ENCODE data around the gene METTL16. TPM values are rescaled to one million over a fixed set of nuclear protein-coding genes. Genes with fewer than 3 reads are reported as not detected.

The METTL16 gene
- total RNA-seq, 2 experiments from 2014 or later: 19.7 to 21.3 TPM

- Mint-ChIP-seq H3K27ac (no peak overlapping the region), H3K36me3 (ENCODE audit: low read depth) (peaks cover 16% of the 10 kb centered on the region), H3K4me3 (no peak overlapping the region), H3K4me1 (peaks cover 35% of the 10 kb centered on the region), H3K9me3 (no peaks in the 10 kb centered on the region), H3K27me3 (no peaks in the 10 kb centered on the region)
- ChIA-PET CTCF (interaction anchor here (0.6 to 1.9 kb wide), 2 partner anchors 29 to 70 kb away, joined by 3 to 5 read pairs; no protein-coding TSS in a partner anchor), POLR2A (interaction anchor here (1.1 kb wide), 1 partner anchor 14 kb away, joined by 3 read pairs; no protein-coding TSS in a partner anchor)
- DNase-seq: no peak
Measured at GRCh38 chr17:2387086-2388019, 124.3 kb downstream of the METTL16 start.

- no peak overlapping the region for H3K27ac Mint-ChIP-seq
- peaks cover 8% of the 10 kb centered on the region for H3K36me3 Mint-ChIP-seq (ENCODE audit: low read depth)
- H3K4me3 Mint-ChIP-seq: no peak overlapping the region
- H3K4me1 Mint-ChIP-seq: peaks cover 27% of the 10 kb centered on the region
- CTCF ChIA-PET: interaction anchor here (1.9 kb wide), 1 partner anchor 30 kb away, joined by 5 read pairs; no protein-coding TSS in a partner anchor
- POLR2A ChIA-PET: interaction anchor here (1.1 kb wide), 1 partner anchor 15 kb away, joined by 3 read pairs; no protein-coding TSS in a partner anchor
- H3K9me3 Mint-ChIP-seq: no peaks in the 10 kb centered on the region
- DNase-seq: no peak
- no peaks in the 10 kb centered on the region for H3K27me3 Mint-ChIP-seq
Measured at GRCh38 chr17:2386400-2387085, 125.1 kb downstream of the METTL16 start.

DNA sequence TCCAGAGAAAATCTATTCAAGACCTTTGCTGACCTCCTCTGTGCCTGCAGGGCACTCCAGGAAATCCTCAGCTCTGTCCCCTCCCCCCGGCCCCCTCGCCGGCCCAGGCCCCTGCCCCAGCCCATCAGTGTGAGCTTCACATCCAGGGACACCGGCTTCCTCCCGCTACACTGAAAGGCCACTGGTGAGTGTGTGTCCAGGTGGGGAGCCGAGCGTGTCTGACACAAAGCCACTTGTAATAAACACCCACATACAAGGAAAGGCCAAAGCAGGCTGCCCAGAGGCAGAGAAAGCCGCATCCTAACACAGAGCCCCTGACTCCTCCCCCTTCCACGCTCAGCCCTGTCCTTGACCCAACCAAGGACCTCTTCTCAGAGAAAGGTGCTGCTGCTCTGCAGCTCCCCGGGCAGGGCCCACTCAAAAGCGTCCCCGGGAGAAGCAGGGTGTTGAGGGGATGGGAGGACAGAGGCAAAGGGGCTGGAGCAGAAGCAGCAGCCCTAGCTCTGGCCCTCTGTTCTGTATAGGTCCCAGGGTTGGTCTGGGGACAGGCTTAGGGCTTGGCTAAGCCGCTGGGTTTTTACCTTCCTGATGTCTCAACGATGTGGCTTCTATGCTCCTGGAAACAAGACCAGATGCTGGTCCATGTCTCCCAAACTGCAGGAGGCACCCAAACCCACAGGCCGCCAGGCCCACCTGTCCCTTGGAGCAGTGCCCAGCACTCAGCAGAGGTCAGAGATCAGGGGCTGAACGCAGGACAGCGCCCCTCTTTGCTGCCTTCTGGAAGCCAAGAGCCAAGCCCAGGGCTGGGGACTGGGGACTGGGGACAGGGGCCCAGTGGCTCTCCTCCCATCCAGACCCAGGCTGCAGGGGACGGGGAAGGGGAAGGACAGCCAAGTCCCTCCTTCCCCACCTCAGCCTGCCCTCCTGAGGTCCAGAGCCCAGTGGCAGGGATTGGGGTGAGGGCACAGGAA lies 126.2 kb downstream of the METTL16 start:
- peaks cover 6% of the 10 kb centered on the region for H3K36me3 Mint-ChIP-seq (ENCODE audit: low read depth)
- no peaks in the 10 kb centered on the region for H3K27me3 Mint-ChIP-seq
- no peak for DNase-seq
- no peak overlapping the region for H3K27ac Mint-ChIP-seq
- ChIA-PET CTCF (interaction anchor here (1.9 to 7.9 kb wide), 2 partner anchors 29 to 31 kb away, joined by 5 to 425 read pairs; no protein-coding TSS in a partner anchor), POLR2A (interaction anchor here (4.6 to 5.2 kb wide), 2 partner anchors 16 to 30 kb away, joined by 60 to 68 read pairs; partner anchors contain the start of gene MNT)
- no peak overlapping the region for H3K4me3 Mint-ChIP-seq
- H3K4me1 Mint-ChIP-seq: peaks cover 19% of the 10 kb centered on the region
- no peaks in the 10 kb centered on the region for H3K9me3 Mint-ChIP-seq

GRCh38 chr17:2384439-2385127 lies 127.1 kb downstream of the METTL16 start:
- POLR2A ChIA-PET: interaction anchor here (2.3 to 5.2 kb wide), 3 partner anchors 17 to 31 kb away, joined by 7 to 68 read pairs (median 60); partner anchors contain the start of gene MNT
- no peaks in the 10 kb centered on the region for H3K27me3 Mint-ChIP-seq
- H3K4me3 Mint-ChIP-seq: no peak overlapping the region
- peaks cover 11% of the 10 kb centered on the region for H3K4me1 Mint-ChIP-seq
- H3K36me3 Mint-ChIP-seq (ENCODE audit: low read depth): peaks cover 4% of the 10 kb centered on the region
- H3K9me3 Mint-ChIP-seq: no peaks in the 10 kb centered on the region
- no peak for DNase-seq
- CTCF ChIA-PET: interaction anchor here (1.1 to 7.9 kb wide), 3 partner anchors 21 to 290 kb away, joined by 3 to 425 read pairs (median 73); no protein-coding TSS in a partner anchor
- H3K27ac Mint-ChIP-seq: no peak overlapping the region

- ChIA-PET POLR2A (interaction anchor here (1.2 to 5.2 kb wide), 5 partner anchors 9 to 32 kb away, joined by 3 to 68 read pairs (median 51); partner anchors contain the start of gene MNT), CTCF (interaction anchor here (0.7 to 7.9 kb wide), 13 partner anchors 9 to 491 kb away, joined by 3 to 425 read pairs (median 8); partner anchors contain the start of gene TSR1)
- Mint-ChIP-seq H3K4me1 (peaks cover 4% of the 10 kb centered on the region), H3K27me3 (no peaks in the 10 kb centered on the region), H3K27ac (no peak overlapping the region), H3K9me3 (no peaks in the 10 kb centered on the region), H3K36me3 (ENCODE audit: low read depth) (peaks cover 4% of the 10 kb centered on the region), H3K4me3 (no peak overlapping the region)
- DNase-seq: no peak
Measured at GRCh38 chr17:2383628-2384167, 128.0 kb downstream of the METTL16 start.

DNA sequence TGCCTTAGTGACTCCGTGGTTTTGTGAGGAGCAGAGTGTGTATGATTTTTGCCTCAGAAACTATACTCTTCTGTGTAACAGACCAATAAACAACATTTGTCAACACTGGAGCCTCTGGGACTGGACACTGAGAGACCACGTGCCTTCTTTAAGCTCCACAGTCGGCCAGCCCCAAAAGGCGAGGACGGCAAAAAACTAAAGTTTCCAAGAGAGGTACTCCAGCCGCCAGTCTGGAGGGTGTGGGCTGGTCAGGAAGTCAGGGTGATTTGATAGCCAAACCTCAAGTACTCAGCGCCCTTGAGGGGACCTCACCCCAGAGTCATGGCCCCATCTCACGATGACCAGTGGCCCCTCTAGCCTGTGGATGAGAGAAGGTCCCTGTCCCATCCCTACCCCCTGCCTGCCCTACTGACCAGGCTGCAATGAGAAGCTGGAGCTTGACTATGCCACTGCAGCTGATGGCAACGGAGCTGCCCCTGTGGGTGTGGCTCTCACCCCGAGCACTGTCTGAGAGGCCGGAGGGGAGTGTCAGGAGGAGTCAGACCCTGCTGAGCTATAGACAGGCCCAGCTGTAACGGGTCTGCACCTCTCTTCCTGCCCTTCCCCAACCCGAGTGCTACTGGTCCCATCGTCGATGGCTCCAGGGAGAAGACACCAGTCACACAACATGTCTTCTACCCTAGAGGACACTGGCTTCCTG lies 130.6 kb downstream of the METTL16 start:
- H3K4me1 Mint-ChIP-seq: no peaks in the 10 kb centered on the region
- no peak overlapping the region for H3K27ac Mint-ChIP-seq
- ChIA-PET CTCF (interaction anchor here (0.6 to 7.9 kb wide), 6 partner anchors 11 to 45 kb away, joined by 3 to 425 read pairs (median 38); no protein-coding TSS in a partner anchor), POLR2A (interaction anchor here (2.0 to 5.2 kb wide), 3 partner anchors 21 to 38 kb away, joined by 7 to 68 read pairs (median 60); partner anchors contain the start of gene MNT)
- DNase-seq: no peak
- no peak overlapping the region for H3K4me3 Mint-ChIP-seq
- H3K36me3 Mint-ChIP-seq (ENCODE audit: low read depth): no peaks in the 10 kb centered on the region
- no peaks in the 10 kb centered on the region for H3K9me3 Mint-ChIP-seq
- H3K27me3 Mint-ChIP-seq: no peaks in the 10 kb centered on the region

GRCh38 chr17:2380226-2380922 lies 131.3 kb downstream of the METTL16 start:
- H3K36me3 Mint-ChIP-seq (ENCODE audit: low read depth): no peaks in the 10 kb centered on the region
- no peak overlapping the region for H3K27ac Mint-ChIP-seq
- H3K9me3 Mint-ChIP-seq: no peaks in the 10 kb centered on the region
- CTCF ChIA-PET: interaction anchor here (3.5 to 7.9 kb wide), 3 partner anchors 25 to 34 kb away, joined by 16 to 425 read pairs (median 73); no protein-coding TSS in a partner anchor
- no peaks in the 10 kb centered on the region for H3K27me3 Mint-ChIP-seq
- POLR2A ChIA-PET: interaction anchor here (5.2 kb wide), 1 partner anchor 36 kb away, joined by 60 read pairs; no protein-coding TSS in a partner anchor
- no peak for DNase-seq
- H3K4me3 Mint-ChIP-seq: no peak overlapping the region
- no peaks in the 10 kb centered on the region for H3K4me1 Mint-ChIP-seq

DNA sequence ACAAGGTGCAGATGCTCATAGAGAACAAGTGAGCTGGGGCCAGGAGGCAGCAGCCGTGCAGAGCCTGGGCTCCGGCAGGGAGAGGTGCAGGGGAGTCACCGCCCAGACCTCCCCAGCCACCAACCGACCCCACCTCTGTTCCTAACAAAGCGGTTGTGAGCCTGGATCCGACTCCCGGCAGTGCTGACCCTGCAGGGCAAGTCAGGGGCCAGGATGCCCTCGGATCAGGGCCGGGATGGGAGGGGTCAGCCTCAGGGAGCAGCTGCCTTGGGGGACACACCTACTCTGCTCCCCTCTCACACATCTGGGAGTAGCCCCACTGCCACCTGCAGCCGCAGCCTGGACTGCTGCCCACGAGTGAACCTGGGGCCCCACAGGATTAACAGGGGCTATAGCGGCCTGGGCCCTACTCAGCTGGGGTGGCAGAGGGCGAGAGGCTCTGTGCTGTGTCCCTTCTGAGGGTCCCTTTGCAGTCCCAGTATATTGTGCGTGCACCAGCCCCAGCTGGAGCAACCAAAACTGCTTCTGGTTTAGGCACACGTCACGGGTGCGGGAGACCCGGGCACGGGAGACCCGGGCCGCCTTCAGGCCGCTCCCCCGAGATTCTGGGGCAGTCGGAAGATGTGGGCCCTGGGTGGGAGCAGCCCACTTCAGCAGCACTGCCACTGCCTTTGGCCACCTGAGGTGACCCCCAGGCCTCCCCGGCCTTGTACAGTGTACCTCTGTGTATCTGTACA lies 132.0 kb downstream of the METTL16 start:
- no peaks in the 10 kb centered on the region for H3K27me3 Mint-ChIP-seq
- no peak overlapping the region for H3K4me3 Mint-ChIP-seq
- no peak overlapping the region for H3K27ac Mint-ChIP-seq
- H3K9me3 Mint-ChIP-seq: no peaks in the 10 kb centered on the region
- H3K4me1 Mint-ChIP-seq: no peaks in the 10 kb centered on the region
- ChIA-PET POLR2A (no interaction called here), CTCF (interaction anchor here (0.6 to 7.9 kb wide), 3 partner anchors 26 to 237 kb away, joined by 4 to 425 read pairs (median 73); no protein-coding TSS in a partner anchor)
- DNase-seq: no peak
- H3K36me3 Mint-ChIP-seq (ENCODE audit: low read depth): no peaks in the 10 kb centered on the region

- ChIA-PET CTCF (interaction anchor here (0.6 to 7.9 kb wide), 2 partner anchors 36 to 236 kb away, joined by 4 to 425 read pairs; no protein-coding TSS in a partner anchor), POLR2A (no interaction called here)
- Mint-ChIP-seq H3K36me3 (ENCODE audit: low read depth) (no peaks in the 10 kb centered on the region), H3K4me3 (no peak overlapping the region), H3K9me3 (no peaks in the 10 kb centered on the region), H3K27ac (no peak overlapping the region), H3K4me1 (no peaks in the 10 kb centered on the region), H3K27me3 (no peaks in the 10 kb centered on the region)
- DNase-seq: no peak
Measured at GRCh38 chr17:2378905-2379304, 132.8 kb downstream of the METTL16 start.

- H3K9me3 Mint-ChIP-seq: no peaks in the 10 kb centered on the region
- POLR2A ChIA-PET: no interaction called here
- H3K27ac Mint-ChIP-seq: no peak overlapping the region
- no peak for DNase-seq
- H3K4me3 Mint-ChIP-seq: no peak overlapping the region
- no peaks in the 10 kb centered on the region for H3K27me3 Mint-ChIP-seq
- no peaks in the 10 kb centered on the region for H3K36me3 Mint-ChIP-seq (ENCODE audit: low read depth)
- no peaks in the 10 kb centered on the region for H3K4me1 Mint-ChIP-seq
- CTCF ChIA-PET: interaction anchor here (7.9 kb wide), 1 partner anchor 37 kb away, joined by 425 read pairs; no protein-coding TSS in a partner anchor
Measured at GRCh38 chr17:2377659-2378058, 134.0 kb downstream of the METTL16 start.

All from activated CD4-positive, alpha-beta memory T cell treated with anti-CD3 and anti-CD28 coated beads, Interleukin-2, amount 10 ng/mL, durations not matched to agents 7 days and 5 days (primary cell).